CD4-positive, alpha-beta T cell treated with Interleukin-10 for 1 hour (primary cell): Measurements from ENCODE around the gene FHL2.

Experiments
- DNase-seq: peaks from one replicate; pipeline ENCODE4 v3.0.0-alpha.2; 2020

Gene FHL2

DNA sequence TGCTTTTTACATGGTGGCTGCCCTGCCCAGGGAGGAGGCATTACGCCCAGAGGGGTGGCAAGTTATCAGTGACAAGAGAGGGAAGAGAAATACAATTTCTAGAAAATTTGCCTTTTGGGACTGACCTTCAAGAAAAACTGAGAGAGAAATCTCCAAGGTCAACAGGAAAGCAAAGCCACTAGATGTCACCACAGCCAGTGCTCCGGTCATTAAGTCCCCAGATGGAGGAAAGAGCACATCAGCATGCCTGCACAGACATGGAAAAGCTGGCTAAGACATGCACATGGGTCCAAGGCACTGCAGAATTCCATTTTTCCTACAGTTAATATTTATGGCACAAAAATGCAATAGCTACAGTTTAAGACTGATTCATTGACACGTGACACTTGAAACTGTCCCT lies 21.0 kb downstream of the FHL2 start:
- DNase-seq: no peak

- DNase-seq: no peak
These were observed 22.0 kb downstream of the FHL2 start for GRCh38 chr2:105376789-105377240.

GRCh38 chr2:105376010-105376409 lies 22.8 kb downstream of the FHL2 start:
- DNase-seq: no peak

DNA sequence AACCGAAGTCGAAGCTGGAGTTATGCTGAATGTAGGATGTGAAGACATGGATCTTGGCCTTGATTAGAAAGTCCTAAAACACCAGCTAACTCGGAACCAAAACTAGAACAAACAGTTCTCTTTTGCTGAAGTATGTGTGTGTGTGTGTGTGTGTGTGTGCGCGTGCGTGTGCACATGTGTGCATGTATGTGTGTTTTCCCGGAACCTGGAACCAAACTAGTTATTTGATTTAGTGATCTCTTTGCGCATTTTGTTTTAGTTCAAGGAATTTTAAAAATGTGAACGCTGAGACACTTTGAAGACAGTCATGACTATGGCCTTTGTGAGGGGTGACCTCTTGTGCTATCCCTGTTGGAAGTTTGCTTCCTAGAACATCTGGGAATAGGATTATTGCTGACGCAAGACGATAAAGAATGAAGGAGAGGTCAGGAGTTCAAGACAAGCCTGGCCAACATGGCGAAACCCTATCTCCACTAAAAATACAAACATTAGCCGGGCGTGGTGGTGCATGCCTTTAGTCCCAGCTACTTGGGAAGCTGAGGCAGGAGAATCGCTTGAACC lies 23.8 kb downstream of the FHL2 start:
- no peak for DNase-seq

- peak; percentile 52 for DNase-seq
These were observed 24.9 kb downstream of the FHL2 start for GRCh38 chr2:105373895-105374401.

- no peak for DNase-seq
These were observed 25.5 kb downstream of the FHL2 start for GRCh38 chr2:105373344-105373781.

- no peak for DNase-seq
These were observed 27.0 kb downstream of the FHL2 start for GRCh38 chr2:105371810-105372209.

DNA sequence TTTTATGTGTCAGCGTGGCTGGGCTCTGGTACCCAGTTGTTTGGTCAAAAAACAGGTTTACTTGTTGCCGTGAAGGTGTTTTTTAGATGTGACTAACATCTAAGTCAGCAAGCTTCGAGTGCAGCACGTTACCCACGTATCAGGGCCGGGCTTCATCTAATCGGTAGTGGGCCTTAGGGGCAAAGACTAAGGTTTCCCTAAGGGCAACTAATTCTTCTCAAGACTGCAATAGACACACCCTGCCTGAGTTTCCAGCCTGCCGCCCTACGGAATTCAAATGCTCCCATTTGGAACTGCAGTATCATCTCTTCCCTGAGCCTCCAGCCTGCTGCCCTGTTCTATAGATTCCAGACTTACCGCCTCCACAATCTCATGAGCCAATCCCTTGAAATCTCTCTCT lies 27.7 kb downstream of the FHL2 start:
- no peak for DNase-seq

DNA sequence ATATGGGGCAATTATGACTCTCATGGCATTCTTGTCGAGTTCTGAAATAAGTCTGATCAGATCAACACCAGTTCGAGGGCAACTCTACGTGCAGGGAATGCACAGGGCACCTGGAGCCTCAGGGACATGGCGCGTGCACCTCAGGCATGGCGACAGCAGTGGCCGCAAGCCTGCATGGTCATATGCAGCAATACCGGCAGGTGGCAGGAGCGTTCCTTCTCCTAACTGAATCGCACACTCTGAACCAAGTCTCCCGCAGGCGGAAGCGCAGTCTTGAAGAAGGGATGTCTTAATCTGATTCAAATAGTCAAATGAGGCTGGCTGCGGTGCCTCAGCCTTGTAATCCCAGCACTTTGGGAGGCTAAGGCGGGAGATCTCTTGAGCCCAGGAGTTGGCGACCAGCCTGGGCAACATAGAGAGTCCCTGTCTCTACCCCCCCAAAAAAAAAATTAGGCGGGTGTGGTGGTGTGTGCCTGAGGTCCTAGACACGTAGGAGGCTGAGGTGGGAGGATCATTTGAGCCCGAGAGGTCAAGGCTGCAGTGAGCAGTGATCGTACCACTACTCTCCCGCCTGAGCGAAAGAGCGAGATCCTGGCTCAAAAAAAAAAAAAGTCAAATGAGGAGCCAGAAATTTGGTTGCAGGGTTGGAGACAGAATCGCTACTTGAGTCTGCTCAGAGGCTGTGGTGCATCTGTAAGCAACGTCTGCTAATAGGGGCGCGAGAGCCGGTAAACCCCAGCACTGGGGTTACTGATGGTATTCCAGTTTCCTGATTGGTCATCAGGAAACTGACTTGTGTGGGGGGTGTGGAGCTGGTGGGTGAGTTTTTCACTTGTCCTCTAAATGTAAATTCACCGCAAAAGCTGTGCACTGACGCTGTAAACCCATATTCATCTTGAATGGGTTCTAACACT lies 28.8 kb downstream of the FHL2 start:
- DNase-seq: peak; percentile 85

GRCh38 chr2:105368759-105369408 lies 30.0 kb downstream of the FHL2 start:
- no peak for DNase-seq

- DNase-seq: no peak
These were observed 33.6 kb downstream of the FHL2 start for GRCh38 chr2:105365206-105365605.

GRCh38 chr2:105364436-105365139 lies 34.3 kb downstream of the FHL2 start:
- no peak for DNase-seq

DNA sequence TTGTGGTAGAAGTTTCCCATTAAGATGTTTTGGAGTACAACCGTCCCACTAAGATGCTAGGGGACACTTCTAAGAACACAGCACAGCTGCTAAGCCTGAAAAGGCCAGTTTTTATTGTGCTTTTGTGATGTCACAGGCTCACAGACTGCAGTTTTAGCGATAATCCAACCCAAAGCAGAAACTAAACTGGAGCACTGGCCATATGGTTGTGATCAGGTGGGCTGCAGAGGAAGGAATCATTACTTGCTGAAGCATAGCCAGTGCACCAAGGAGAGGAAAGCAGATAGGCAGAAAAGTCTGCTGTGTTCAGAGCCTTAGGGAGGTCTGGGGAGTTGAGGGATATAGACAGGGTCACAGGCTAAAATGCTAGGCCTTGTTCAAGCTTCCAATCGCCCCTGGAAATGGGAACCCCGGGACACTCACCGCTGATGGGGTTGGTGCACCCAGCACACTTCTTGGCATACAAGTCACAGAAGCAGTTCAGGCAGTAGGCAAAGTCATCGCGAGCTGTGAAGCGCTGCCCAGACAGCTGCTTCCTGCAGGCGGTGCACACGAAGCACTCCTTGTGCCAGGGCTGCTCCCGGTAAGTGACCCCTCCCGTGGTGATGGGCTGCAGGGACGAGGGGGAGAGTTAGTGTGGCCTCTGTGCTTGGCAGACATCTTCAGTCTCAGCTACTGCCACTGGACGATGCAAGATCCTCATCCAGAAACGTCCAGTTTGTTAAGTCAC lies 35.8 kb downstream of the FHL2 start:
- no peak for DNase-seq

DNA sequence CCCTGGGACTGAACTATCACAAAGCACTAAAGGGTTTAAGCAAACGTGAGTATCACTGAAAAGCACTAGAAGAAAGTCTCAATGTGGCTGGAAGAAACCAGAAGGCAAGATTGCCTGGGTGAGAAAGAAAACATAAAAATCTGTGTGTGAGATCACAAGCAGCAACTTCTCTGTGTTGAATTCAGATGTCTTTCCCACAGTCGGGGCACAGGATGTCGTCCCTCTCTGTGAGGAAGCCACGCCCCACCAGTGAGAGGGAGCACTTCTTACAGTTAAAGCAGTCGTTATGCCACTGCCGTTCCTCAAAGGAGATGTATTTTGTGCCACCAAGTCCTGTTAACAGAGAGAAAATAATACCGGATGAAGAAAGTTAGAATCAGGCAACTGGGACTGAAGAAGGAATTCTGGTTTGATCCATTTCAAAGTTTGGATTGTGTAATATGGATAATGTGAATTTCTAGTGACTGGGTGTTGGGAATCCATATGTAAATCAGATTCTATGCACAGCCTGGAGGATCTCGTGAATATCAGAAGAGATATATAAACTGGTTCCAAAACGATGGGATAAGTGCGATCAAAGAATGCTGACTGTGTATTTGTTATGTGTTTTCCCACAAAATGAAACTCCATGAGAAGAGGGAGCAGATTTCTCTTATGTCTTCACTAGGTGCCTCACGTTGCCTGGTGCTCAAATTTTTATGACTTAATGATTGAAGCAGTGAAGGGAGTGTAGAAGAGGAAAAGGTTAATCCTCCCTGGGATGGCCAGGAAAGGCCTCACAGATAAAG lies 37.6 kb downstream of the FHL2 start:
- DNase-seq: peak; percentile 14

DNA sequence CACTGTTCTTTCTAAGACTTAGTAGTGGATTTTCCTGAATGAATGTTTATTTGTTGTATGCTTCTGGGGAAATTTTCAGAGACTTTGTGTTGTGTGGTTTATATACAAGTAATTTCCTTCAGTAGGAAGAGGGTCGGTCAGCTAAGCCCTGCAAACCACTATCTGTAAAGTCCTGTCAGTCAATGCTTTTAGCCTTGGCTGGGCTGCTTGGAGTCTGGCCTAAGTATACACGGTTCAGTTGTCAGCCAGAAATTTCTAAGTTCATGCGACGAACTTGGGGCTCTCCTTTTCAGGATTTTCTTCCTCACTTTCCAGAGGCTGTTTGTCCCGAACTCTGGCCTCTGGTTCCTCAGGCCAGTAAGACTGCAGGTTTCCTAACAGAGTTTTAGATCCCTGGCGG lies 40.3 kb downstream of the FHL2 start:
- no peak for DNase-seq

- DNase-seq: no peak
These were observed 41.7 kb downstream of the FHL2 start for GRCh38 chr2:105357122-105357521.

- DNase-seq: peak; percentile 45
These were observed 54.0 kb downstream of the FHL2 start for GRCh38 chr2:105344704-105345345.

- DNase-seq: no peak
These were observed 59.4 kb downstream of the FHL2 start for GRCh38 chr2:105339414-105339813.

GRCh38 chr2:105338020-105338385 lies 60.8 kb downstream of the FHL2 start:
- DNase-seq: peak; percentile 12

DNA sequence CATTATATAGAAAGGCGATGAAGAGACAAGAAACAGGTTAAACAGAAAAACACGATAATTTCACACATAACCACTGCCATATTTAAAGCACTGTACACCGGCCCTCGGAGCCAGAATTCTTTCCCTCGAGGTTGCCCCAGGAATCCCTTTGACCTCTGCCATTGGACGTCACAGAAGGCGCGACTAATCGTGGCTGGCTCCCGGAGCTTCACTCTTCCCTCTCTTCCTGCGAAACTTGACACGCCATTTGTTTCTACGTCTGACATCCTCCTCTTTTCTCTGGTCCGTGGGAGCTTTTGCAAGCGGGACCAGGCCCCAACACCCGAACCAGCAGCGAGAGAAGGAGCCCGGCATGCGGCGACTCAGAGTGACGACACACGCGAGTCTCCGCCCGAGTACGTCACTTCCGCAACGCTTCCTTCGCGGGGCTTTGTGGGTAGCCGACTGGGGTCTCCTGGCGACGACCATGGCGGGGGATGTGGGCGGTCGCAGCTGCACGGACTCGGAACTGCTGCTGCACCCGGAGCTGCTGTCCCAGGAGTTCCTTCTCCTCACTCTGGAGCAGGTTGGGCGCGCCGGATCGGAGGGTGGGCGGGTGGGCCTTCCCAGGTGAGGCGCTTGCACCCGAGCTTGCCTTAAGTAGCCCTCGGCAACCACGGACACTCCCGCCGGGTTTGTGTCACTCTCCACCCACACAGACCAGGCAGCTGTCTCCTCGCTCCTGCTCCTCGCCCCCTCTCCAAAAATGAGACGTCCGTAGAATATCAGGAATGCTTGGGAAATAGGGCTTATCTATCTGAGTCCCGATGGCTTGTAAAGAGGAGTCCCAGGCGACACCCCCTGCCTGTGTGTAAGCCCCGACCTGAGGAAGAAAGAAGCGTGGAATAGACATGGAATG lies 61.5 kb downstream of the FHL2 start, which contains the start of gene C2orf49:
C2orf49 (plus strand) TSS at position 419 of the 898 bp plus-strand sequence; CDS start at position 467, 48 bp downstream.
- peak; percentile 90 for DNase-seq
